ENCODE measurements around the gene PKD2L1. TPM values are rescaled to one million over a fixed set of nuclear protein-coding genes. Genes with fewer than 3 reads are reported as not detected.

Gene PKD2L1
- total and polyA plus RNA-seq, 2 of the 8 experiments (the other 6 are each of a cell fraction or from before 2014, with no cell fraction given), result 0.20 to 0.33 TPM

DNA sequence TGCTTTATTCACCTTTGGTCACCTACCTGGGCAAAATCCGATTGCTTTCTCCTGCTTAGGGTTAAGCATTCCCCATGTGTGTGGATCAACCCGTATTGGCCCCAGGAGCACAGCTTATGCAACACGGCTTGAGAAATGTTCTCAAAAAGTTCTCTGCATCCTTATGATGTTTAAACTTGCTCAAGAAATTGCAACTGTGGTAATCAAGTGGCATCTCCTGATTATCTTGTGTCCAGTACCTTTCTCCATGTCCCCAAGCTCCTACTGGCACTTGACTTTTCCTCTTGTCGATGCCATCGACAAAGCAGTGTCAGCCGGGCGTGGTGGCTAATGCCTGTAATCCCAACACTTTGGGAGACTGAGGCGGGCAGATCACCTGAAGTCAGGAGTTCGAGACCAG is 4.7 kb upstream of the PKD2L1 start:
- Histone ChIP-seq H2BK120ac (replicated peaks; ENCODE audit: low read depth, low read length) (no peak overlapping the region), H2BK15ac (ENCODE audit: low read length) (no peak overlapping the region), H3K36me3 (ENCODE audit: control insufficient read depth in 2 of 4, insufficient read depth in 4 of 4, low read length in 3 of 4) (no peaks in the 10 kb centered on the region; a peak in 1 of 8 replicates), H3K23me2 (ENCODE audit: low read depth, low read length) (no peaks in the 10 kb centered on the region), H2BK20ac (ENCODE audit: low read length) (no peak overlapping the region), H2AFZ (ENCODE audit: low read length) (no peak overlapping the region), H2AK5ac (ENCODE audit: low read depth, low read length) (no peak overlapping the region), H2BK5ac (ENCODE audit: low read depth, low read length) (no peak overlapping the region), H3K4me2 (ENCODE audit: insufficient read depth in 1 of 2, low read depth in 2 of 2, low read length in 2 of 2) (no peak overlapping the region), H3K4me3 (ENCODE audit: extremely low read depth in 1 of 4, insufficient read depth in 2 of 4, low read depth in 3 of 4, low read length in 4 of 4) (no peak overlapping the region), H3K27me3 (replicated peaks in 1 of 4; ENCODE audit: control insufficient read depth in 3 of 4, extremely low read depth in 1 of 4, insufficient read depth in 3 of 4, low read length in 3 of 4) (no peaks in the 10 kb centered on the region; a peak in 3 of 7 replicates), H3K4me1 (replicated peaks in 1 of 4; ENCODE audit: control insufficient read depth in 3 of 4, insufficient read depth in 4 of 4, low read length in 3 of 4) (no peaks in the 10 kb centered on the region; a peak in 1 of 7 replicates), H4K8ac (ENCODE audit: extremely low read depth, insufficient read depth, low read length) (no peak overlapping the region), H4K91ac (replicated peaks; ENCODE audit: insufficient read length, low read length) (no peak overlapping the region), H3K79me2 (ENCODE audit: control insufficient read depth in 1 of 2, insufficient read depth in 2 of 2, low read length in 2 of 2) (no peaks in the 10 kb centered on the region), H3K9ac (replicated peaks in 1 of 4; ENCODE audit: extremely low read depth in 1 of 4, low read depth in 3 of 4, low read length in 3 of 4) (no peak overlapping the region), H3K27ac (ENCODE audit: low read depth, low read length) (no peak overlapping the region), H3K9me3 (ENCODE audit: insufficient read depth in 2 of 2, low read depth in 1 of 2, low read length in 1 of 2) (no peaks in the 10 kb centered on the region), H2BK12ac (ENCODE audit: low read depth, low read length) (no peak overlapping the region), H4K20me1 (replicated peaks in 1 of 2; ENCODE audit: control insufficient read depth in 1 of 2, insufficient read depth in 2 of 2, low read length in 2 of 2) (no peaks in the 10 kb centered on the region), H3K56ac (replicated peaks; ENCODE audit: insufficient read length, low read depth, low read length) (no peak overlapping the region), H3K23ac (ENCODE audit: insufficient read length) (no peak overlapping the region), H3K4ac (replicated peaks; ENCODE audit: insufficient read length, low read depth, low read length) (no peak overlapping the region), H3K79me1 (ENCODE audit: low read depth, low read length) (no peaks in the 10 kb centered on the region), H3K14ac (ENCODE audit: insufficient read length) (no peak overlapping the region), H4K5ac (ENCODE audit: insufficient read length, low read depth, low read length) (no peak overlapping the region), H3K18ac (ENCODE audit: extremely low read depth, low read length) (no peak overlapping the region)
- ChIA-PET POLR2A (ENCODE audit: partially characterized antibody) (no interaction called here), CTCF (ENCODE audit: partially characterized antibody) (interaction anchor here (1.0 to 21.7 kb wide), 5 partner anchors 11 to 174 kb away, joined by 3 to 226 read pairs (median 4); no protein-coding TSS in a partner anchor)
- DNase-seq (ENCODE audit: low read depth in 1 of 2, low spot score in 2 of 2), result no peak
- no peak for FAIRE-seq
- 90% methylated on average over 9 of the region's 9 CpGs; no CpG with 5 or more reads in 1 of the 2 experiments for WGBS, 2 experiments (ENCODE audit: extremely low coverage in 1 of 2, insufficient coverage in 1 of 2, insufficient read length in 1 of 2, insufficient replicate concordance in 2 of 2, low coverage in 1 of 2, low lambda C conversion rate in 2 of 2, missing lambda C conversion rate in 1 of 2)
- TF ChIP-seq, protein P1, sequence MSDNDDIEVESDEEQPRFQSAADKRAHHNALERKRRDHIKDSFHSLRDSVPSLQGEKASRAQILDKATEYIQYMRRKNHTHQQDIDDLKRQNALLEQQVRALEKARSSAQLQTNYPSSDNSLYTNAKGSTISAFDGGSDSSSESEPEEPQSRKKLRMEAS (IDR thresholded peaks at IDR 0.05), result no peak
- TF ChIP-seq JUN (IDR thresholded peaks at IDR 0.05; ENCODE audit: low read depth, low read length), result no peak
- no peak for TF ChIP-seq KDM5A (IDR thresholded peaks at IDR 0.05; ENCODE audit: low read length)
- no peak for TF ChIP-seq POU5F1 (IDR thresholded peaks at IDR 0.05; ENCODE audit: low read depth, low read length)
- TF ChIP-seq SRF (IDR thresholded peaks at IDR 0.05; ENCODE audit: low read depth, low read length), result no peak
- TF ChIP-seq GTF2F1 (IDR thresholded peaks at IDR 0.05; ENCODE audit: borderline replicate concordance, low read depth, low read length), result no peak
- TF ChIP-seq, protein P2, sequence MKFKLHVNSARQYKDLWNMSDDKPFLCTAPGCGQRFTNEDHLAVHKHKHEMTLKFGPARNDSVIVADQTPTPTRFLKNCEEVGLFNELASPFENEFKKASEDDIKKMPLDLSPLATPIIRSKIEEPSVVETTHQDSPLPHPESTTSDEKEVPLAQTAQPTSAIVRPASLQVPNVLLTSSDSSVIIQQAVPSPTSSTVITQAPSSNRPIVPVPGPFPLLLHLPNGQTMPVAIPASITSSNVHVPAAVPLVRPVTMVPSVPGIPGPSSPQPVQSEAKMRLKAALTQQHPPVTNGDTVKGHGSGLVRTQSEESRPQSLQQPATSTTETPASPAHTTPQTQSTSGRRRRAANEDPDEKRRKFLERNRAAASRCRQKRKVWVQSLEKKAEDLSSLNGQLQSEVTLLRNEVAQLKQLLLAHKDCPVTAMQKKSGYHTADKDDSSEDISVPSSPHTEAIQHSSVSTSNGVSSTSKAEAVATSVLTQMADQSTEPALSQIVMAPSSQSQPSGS (IDR thresholded peaks at IDR 0.05; ENCODE audit: low read length), result no peak
- TF ChIP-seq HDAC2 (IDR thresholded peaks at IDR 0.05; ENCODE audit: borderline replicate concordance in 1 of 2, low read depth in 2 of 2, low read length in 2 of 2), result no peak
- TF ChIP-seq EP300 (IDR thresholded peaks at IDR 0.05; ENCODE audit: borderline replicate concordance in 1 of 2, low read depth in 2 of 2, low read length in 2 of 2), result no peak
- no peak for TF ChIP-seq BACH1 (IDR thresholded peaks at IDR 0.05; ENCODE audit: low read length)
- no peak for TF ChIP-seq CREB1 (IDR thresholded peaks at IDR 0.05)
- TF ChIP-seq BRCA1 (IDR thresholded peaks at IDR 0.05; ENCODE audit: low read depth, low read length), result no peak

Measured in H1 (cell line).